ENCODE results near the gene TMEM106A.
A peak's percentile ranks its signal among the peaks of the same experiment; 100 is the strongest.
"Not testable (repeated sequence)": the region's sequence is repeated elsewhere in the genome, so short reads cannot be mapped to it uniquely, and the experiment has no call there.

Gene TMEM106A, protein sequence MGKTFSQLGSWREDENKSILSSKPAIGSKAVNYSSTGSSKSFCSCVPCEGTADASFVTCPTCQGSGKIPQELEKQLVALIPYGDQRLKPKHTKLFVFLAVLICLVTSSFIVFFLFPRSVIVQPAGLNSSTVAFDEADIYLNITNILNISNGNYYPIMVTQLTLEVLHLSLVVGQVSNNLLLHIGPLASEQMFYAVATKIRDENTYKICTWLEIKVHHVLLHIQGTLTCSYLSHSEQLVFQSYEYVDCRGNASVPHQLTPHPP

DNA sequence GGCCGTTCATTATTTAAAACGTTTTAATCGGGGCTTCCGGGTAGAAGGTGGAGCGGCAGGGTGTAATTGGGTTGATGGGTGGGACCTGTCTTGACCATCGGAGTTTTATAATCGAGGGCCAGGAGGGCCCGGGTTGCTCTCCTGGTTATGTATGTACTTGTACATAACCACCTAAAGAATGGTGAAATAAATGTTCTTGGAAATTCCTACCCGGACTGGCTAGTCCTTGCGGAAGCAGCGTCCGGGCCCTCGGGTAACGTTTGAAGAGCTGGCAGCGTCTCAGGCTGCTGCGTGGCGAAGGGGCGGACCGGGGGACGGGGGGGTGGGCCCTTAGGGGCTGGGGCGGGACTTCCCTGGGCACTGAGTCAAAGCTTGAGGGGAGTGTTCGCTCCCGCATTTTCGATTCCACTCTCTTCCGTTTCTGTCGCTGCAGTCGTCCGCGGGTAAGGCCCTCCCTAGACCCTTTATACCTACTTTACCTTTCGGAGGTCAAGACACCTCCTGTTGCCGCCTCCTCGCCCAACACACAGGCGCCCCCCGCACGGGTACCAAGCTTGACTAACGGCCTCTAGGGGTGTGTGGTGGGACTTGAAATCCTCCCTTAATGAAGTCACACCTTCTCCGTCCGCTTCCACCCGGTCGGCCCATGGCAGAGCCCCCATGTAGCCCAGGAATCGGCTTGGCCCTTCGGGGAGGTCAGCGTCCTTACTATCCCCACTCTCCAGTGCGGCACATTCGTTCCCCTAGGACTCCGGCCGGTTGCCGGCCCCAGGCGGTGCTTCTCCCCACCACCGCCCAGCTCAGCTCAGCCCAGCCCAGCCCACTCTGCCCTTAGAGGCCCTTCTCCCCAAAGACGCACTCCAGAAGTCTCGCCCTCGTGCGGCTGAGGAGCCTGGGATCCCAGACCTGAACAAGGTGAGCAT is at the start of gene TMEM106A:
Gene TMEM106A, plus strand, starts transcription at position 396 of the 923 bp plus-strand sequence. CDS start 1,167 bp downstream, outside the sequence.
- peak; percentile 82 for DNase-seq (ENCODE audit: low read depth)

DNA sequence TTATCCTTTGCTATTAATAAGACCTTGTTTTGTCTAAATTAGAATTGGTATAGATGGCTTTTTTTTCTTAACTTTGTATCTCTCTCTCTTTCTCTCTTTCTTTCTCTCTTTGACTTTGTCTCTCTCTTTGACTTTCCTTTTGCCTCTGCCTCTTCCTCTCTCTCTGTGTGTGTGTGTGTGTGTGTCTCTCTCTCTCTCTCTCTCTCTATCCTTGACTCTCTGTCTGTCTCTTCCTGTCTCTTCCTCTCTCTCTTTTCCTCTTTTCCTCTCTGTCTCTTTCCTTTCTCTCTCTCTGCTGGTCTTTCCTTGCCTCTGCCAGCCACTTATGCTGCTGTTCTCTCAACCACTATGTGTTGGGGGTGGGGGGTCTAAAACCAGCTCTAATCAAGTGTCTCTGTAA is 45.7 kb upstream of the TMEM106A start:
- DNase-seq (ENCODE audit: low read depth) = not testable (repeated sequence)

DNA sequence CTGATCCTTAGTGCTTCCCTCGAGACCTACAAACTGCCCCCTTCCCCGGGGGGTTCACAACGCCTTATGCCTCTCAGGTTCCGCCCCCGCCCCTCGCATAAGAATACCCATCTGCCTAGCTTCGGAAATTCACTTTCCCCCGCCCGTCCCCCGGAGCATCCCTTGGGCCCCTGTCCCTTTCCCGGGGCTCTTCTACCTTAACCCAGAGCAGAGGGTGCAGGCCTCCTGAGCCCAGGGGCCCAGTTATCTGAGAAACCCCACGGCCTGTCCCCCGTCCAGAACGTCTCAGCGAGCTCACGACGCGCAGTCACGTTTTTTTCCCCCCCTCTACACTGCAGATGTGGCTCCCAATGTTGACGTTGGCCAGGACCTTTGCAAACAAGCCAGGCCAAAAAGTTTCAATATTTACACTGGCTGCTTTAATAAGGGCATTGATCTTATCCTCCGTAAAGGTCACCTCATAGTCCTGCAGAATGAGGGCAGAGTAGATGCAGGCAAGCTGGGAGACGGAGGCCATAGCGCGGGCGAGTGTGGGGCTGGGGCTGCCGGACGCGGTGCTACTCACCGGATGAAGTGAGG is 42.0 kb upstream of the TMEM106A start:
- peak; percentile 16 for DNase-seq (ENCODE audit: low read depth)

DNA sequence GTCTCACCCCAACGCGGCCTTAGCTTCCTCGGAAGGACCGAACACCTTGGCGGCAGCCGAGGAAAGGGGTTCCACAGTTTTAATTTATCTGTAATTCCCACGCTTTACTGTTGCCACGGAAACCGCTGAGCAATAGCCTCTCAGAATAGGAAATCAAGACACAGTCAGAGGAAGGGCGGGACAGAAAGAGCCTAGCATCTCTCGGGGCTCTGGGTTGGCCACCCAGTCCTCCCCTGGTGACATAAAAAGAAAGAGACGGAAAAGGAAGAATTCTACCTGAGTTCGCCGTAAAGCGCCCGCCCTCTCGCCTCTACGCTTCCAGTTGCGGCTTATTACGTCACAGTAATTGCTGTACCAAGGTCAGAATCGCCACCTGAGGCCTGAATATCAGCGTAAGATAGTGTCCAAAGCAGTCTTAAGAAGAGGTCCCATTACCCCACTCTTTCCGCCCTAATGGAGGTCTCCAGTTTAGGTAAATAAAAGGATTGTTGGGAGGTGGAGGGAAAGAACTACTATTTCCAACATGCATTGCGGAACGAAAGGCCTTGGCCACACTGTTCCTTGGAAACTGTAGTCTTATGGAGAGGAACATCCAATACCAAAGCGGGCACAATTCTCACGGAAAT is 41.4 kb upstream of the TMEM106A start:
- DNase-seq (ENCODE audit: low read depth) = peak; percentile 97

DNA sequence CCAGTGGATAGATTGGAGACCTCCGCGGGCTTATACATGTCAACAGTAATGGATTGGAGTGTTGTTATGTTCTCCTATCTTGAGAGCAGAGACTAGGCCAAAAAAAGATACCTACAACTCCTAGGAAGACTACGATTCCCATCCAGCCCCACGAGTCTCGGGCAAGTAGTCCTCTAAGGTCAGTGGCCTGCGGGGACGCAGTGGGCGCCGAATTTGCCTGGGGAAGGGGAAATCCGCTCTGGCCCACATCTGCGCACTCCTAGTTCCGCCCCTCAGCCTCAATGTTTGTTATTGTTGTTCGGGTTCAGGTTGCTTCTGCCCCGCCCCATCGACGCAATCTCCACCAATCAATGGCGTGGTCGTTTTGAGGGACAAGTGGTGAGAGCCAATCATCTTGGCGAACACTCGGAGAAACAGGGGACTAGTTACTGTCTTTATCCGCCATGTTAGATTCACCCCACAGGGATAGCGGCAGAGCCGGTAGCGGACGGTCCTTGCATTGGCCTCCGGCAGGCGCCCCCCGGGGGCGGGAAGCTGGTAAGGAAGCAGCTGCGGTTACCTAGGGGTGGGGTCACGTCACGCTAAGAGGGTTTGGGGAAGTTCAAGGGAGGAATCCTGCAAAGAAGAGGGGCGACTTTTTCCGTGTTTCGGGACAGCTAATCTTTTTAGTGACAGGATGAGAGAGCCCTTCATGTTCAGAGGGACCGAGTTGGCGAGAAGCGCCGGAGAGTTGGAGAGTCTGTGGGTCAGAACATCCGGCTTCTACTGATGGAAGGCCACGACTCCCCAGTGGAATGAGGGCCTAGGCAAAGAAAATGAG is 40.7 kb upstream of the TMEM106A start, which contains the start of gene NBR1:
Gene NBR1, plus strand, starts transcription at position 449 of the 820 bp plus-strand sequence. CDS start 4,586 bp downstream, outside the sequence.
- DNase-seq (ENCODE audit: low read depth) = peak; percentile 98

GRCh38 chr17:43171586-43172487 is 39.8 kb upstream of the TMEM106A start:
- peak; percentile 100 for DNase-seq (ENCODE audit: low read depth)

DNA sequence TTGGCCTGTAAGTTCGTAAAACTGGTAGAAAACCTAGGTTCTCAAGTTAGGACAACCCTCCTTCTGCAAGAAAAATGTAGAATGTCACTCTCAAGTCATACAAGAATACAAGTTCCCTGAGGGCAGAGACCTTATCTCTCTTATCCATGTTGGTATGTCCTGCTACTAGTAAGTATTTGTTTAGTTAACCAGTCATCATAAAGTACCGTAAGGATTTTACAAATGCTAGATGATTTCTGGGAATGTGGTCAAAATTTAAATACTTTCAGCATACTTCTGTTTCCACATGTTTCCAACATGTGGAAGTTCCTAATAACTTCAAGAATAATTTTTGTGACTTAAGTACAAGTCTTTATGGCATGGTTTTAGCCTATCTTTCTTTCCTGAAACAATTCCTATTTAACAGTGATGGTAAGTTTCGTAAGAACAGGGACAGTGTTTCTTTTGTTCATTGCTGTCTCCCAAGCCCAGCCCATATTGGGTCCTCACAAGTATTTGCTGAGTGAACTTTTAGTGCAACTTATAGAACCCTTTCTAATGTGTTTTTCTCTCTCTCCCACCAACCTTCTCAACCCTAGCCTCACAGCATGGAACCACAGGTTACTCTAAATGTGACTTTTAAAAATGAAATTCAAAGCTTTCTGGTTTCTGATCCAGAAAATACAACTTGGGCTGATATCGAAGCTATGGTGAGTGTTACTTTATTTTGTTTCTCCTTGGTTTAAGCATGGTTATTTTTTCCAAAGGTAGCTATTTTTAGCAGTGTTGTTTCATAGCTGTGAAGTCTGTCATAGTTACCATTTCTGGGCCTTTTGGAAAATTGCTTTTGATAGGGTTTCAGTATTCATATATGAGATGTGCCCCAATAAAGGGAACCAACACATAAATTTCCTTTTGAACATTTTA is 36.2 kb upstream of the TMEM106A start:
- peak; percentile 71 for DNase-seq (ENCODE audit: low read depth)

GRCh38 chr17:43176119-43176570 is 35.5 kb upstream of the TMEM106A start:
- no peak for DNase-seq (ENCODE audit: low read depth)

- DNase-seq (ENCODE audit: low read depth) = no peak
These were observed 27.8 kb upstream of the TMEM106A start for GRCh38 chr17:43183921-43184320.

- DNase-seq (ENCODE audit: low read depth) = not testable (repeated sequence)
These were observed 25.0 kb upstream of the TMEM106A start for GRCh38 chr17:43186656-43187055.

DNA sequence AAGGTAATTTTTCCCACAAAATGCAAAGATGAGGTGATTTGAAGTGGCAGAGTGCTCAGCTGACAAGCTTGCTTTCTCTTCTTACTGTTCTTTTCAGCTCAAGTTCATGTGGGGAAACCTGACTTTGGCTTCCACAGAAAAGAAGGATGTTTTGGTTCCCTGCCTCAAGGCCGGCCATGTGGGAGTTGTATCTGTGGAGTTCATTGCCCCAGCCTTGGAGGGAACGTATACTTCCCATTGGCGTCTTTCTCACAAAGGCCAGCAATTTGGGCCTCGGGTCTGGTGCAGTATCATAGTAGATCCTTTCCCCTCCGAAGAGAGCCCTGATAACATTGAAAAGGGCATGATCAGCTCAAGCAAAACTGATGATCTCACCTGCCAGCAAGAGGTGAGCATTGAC is 18.4 kb upstream of the TMEM106A start:
- no peak for DNase-seq (ENCODE audit: low read depth)

DNA sequence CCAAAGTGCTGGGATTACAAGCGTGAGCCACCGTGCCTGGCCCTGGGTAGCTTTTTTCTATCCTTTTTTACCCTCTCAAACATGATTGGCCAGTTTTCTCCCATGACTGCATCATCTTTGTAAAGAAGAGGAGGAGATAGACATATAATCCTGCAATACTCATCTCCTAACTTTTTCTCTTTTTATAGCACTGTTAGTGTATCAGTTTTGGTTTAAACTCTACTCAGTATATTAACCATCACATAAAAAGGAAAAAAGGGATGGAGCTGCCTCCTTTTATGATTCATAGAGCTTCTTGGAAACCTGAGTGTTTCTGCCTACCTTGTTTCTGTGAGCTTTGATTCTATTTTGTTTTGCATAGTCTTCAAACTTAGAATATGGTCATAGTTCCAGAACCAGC is 12.0 kb upstream of the TMEM106A start:
- no peak for DNase-seq (ENCODE audit: low read depth)

GRCh38 chr17:43200127-43200526 is 11.5 kb upstream of the TMEM106A start:
- no peak for DNase-seq (ENCODE audit: low read depth)

DNA sequence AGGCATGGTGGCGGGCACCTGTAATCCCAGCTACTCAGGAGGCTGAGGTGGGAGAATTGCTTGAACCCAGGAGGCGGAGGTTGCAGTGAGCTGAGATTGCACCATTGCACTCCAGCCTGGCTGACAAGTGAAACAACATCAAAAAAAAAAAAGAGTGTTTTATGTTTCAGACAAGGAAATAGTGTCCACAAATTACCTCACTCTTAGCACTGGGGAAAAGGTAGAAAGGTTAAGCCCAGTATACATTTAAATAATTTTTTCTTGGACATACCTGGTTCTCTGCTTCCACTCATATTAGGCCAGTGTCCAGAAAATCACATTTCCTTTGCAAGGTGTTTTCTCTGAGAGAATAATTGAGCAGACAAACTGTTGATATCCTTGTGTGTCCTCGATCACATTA is 8.7 kb upstream of the TMEM106A start:
- DNase-seq (ENCODE audit: low read depth) = not testable (repeated sequence)

GRCh38 chr17:43210576-43210975 is 1.1 kb upstream of the TMEM106A start:
- DNase-seq (ENCODE audit: low read depth) = no peak

DNA sequence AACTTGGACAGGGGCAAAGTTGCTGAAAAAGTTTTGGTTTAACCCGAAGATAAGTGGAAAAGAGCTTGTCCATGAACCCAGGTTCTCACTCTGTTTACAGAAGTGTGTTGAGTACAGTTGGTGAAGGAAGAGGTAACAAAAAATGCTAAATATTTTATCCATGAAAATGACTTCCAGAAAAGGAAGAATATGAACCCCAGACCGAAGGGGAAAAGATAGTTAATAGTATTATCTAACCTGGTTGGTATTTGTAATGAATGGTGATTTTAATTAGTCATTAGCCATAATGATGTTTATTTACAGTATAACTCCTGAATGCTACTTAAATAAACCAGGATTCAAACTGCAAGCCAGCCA is 574 bp upstream of the TMEM106A start:
- DNase-seq (ENCODE audit: low read depth) = no peak

DNA sequence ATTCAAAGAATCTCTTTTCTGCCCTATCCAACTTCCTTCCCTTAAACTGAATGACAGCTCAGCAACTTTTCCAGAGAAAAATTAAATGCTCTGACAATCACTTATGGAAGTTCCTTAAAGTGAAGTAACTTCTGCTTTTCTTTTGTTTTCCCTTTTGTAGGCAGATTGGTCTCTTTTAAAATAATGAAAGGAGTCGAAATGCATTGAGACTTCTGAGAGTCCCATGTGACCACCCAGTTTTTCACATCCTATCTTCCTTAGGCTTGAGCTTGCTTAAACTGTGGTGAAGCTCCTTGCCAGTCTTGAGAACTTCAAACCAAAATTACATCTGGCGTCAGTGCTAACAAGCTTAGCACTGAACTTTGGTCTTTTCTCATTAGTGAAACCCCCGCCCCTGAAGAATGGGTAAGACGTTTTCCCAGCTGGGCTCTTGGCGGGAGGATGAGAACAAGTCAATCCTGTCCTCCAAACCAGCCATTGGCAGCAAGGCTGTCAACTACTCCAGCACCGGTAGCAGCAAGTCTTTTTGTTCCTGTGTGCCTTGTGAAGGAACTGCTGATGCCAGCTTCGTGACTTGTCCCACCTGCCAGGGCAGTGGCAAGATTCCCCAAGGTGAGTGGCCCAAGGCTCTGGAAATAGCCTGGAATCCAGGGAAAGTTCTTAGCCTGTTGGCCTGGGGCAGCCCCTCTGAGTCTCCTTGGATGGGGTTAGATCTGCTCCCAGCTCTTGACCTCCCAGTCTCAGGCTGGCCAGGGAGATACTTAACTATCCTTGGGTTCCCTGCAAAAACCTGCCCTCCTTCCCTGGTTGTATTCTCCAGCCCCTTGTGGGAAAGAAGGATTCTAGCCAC is 1.2 kb downstream of the TMEM106A start:
- DNase-seq (ENCODE audit: low read depth) = no peak

DNA sequence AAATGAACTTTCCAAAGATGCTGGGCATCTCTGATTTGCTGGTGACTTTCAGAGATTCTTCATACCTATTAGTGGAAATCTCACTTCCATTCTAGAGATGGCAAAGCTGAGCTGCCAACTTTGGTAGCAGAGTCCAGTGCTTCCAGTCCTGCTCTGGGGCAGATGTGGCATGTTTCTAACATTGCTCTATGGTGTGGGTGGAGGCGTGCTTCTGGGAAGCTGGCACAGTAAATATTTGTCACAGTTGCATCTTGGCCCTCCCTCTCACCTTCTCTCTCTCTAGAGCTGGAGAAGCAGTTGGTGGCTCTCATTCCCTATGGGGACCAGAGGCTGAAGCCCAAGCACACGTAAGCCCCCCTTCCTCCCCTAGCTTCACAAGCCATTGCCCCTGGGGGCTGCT is 1.9 kb downstream of the TMEM106A start:
- no peak for DNase-seq (ENCODE audit: low read depth)

All from amniotic epithelial cell (primary cell).